Upper lobe of left lung (tissue), 6 donors: Measurements from ENCODE around the gene SOX5. TPM values are rescaled to one million over a fixed set of nuclear protein-coding genes. Genes with fewer than 3 reads are reported as not detected.

Source experiments
- ATAC-seq, 2 donors: fragments of 200-7000 bp; cut with Tn5 transposase; one replicate each; pipeline ENCODE4 v1.9.1; 2022; ENCODE audit warnings: mild to moderate bottlenecking in 2 of 2, moderate library complexity in 2 of 2; ENCODE audit not compliant: low FRiP score in 2 of 2
- DNase-seq, 2 donors: peaks; one replicate each; pipeline ENCODE4 v3.0.0-alpha.2; 2019 to 2020
- H3K27ac ChIP-seq, 4 donors: fragments of 200-600 bp; sonication (generic); one replicate each; pipeline ENCODE4 v1.5.1; 2016 to 2019
- H3K27me3 ChIP-seq, 4 donors: fragments of 200-600 bp; sonication (generic); one replicate each; pipeline ENCODE4 v1.5.1; 2017 to 2019
- H3K36me3 ChIP-seq, 4 donors: fragments of 200-600 bp; sonication (generic); one replicate each; pipeline ENCODE4 v1.5.1; 2016 to 2019
- H3K4me1 ChIP-seq, 4 donors: fragments of 200-600 bp; sonication (generic); one replicate each; pipeline ENCODE4 v1.5.1; 2018 to 2019
- H3K4me3 ChIP-seq, 4 donors: fragments of 200-600 bp; sonication (generic); one replicate each; pipeline ENCODE4 v1.5.1; 2017 to 2019; ENCODE audit warnings: mild to moderate bottlenecking in 2 of 4, moderate library complexity in 1 of 4
- H3K9me3 ChIP-seq, 4 donors: fragments of 200-600 bp; sonication (generic); one replicate each; pipeline ENCODE4 v1.5.1; 2018 to 2019
- CTCF ChIP-seq, 6 experiments: fragments of 450-650 bp in 4 of 6; fragments of 200-600 bp in 2 of 6; sonication (generic) in 2 of 6; IDR thresholded peaks; one replicate each; pipeline ENCODE4 v1.5.1; 2016 to 2019; ENCODE audit warnings: antibody characterized with exemption in 6 of 6
- EP300 ChIP-seq, 4 donors: sonication (generic); formaldehyde crosslinking; IDR thresholded peaks; one replicate each; pipeline ENCODE4 v1.5.1; 2017; ENCODE audit warnings: antibody characterized with exemption in 4 of 4, control low read depth in 2 of 4
- POLR2A ChIP-seq, 4 donors: fragments of 450-650 bp; IDR thresholded peaks; one replicate each; pipeline ENCODE4 v1.5.1; 2016 to 2017; ENCODE audit warnings: antibody characterized with exemption in 4 of 4, mild to moderate bottlenecking in 2 of 4
- POLR2AphosphoS5 ChIP-seq, 2 donors: sonication (generic); formaldehyde crosslinking; IDR thresholded peaks; one replicate each; pipeline ENCODE4 v1.5.1; 2017; ENCODE audit warnings: antibody characterized with exemption in 2 of 2
- WGBS, 2 donors: methylation state at CpG; one replicate each; pipeline ENCODE4 v1.1.5; 2017 to 2018; 5-methylcytosine and 5-hydroxymethylcytosine counted together
- total RNA-seq, 6 donors: library from RNA; depleted of rRNA in 4 of 6; stranded (reverse); fragments of >200 nt in 4 of 6; gene quantifications; one replicate each; pipeline versions ENCODE4 v1.1.0 to v1.2.1, GENCODE V29; 2016 to 2021
- donor health status: DM: no; HTN: no; CAD: no; lungs with moderate emphysema.
- donor health status: DM: no; HTN: yes; CAD: no; lungs with severe emphysema.

SOX5 gene
- total RNA-seq, 6 donors from 2014 or later: 9.6 to 31.4 (median 14.5) TPM

DNA sequence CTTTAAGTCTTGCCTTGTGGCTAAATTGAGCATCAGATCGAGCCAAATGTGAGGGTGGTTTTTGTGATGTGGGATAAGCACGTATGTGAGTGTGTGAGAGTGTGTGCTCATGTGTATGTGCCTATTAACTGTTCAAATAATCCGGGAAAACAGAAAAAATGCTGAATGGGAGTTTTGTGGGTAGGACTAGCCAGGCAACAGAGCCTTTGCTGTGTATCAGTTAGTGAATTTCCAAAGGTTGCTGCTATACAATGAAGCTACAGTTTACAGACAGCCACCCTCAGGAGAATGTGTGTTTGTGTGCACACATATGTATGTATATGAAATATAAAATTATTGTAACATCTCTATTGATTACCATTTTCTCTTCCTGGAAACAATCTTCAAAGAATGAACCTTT lies 154.0 kb downstream of the SOX5 start:
- WGBS, 2 donors: 64 to 67% methylated on average over 3 of the region's 3 CpGs
- no peaks in the 10 kb centered on the region for H3K9me3 ChIP-seq
- H3K4me3 ChIP-seq: no peak overlapping the region
- H3K36me3 ChIP-seq: no peaks in the 10 kb centered on the region
- no peak for DNase-seq
- ATAC-seq: no peak
- no peak overlapping the region for H3K27ac ChIP-seq
- H3K27me3 ChIP-seq: no peaks in the 10 kb centered on the region
- H3K4me1 ChIP-seq: no peaks in the 10 kb centered on the region
- TF ChIP-seq POLR2A (IDR thresholded peaks at IDR 0.05): no peak
- no peak for TF ChIP-seq EP300 (IDR thresholded peaks at IDR 0.05)
- TF ChIP-seq CTCF (IDR thresholded peaks at IDR 0.05): no peak
- no peak for TF ChIP-seq POLR2AphosphoS5 (IDR thresholded peaks at IDR 0.05)

DNA sequence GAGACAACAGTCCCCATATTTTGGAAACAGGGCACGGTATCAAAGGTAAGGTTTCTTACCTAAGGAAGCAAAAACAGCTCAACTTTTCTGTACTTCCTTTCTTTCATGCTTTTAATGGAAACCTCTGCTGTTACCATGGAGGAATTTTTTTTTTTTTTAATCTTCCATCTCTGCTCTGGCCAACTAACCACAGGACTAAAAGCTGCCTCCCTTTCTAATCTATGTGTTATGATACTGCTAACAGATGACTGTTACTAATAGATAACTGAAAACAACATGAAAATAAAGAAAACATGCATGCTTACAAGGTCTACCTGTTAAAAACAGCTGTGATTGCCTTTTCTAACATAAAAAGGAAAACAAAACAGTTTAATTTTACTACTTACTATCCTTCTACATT lies 168.4 kb downstream of the SOX5 start:
- no peak overlapping the region for H3K27ac ChIP-seq
- H3K36me3 ChIP-seq: no peaks in the 10 kb centered on the region
- no peak for DNase-seq
- no peaks in the 10 kb centered on the region for H3K4me1 ChIP-seq
- no peak for ATAC-seq
- TF ChIP-seq POLR2A (IDR thresholded peaks at IDR 0.05) (no peak), CTCF (IDR thresholded peaks at IDR 0.05) (no peak), POLR2AphosphoS5 (IDR thresholded peaks at IDR 0.05) (no peak), EP300 (IDR thresholded peaks at IDR 0.05) (no peak)
- no peaks in the 10 kb centered on the region for H3K27me3 ChIP-seq
- no peaks in the 10 kb centered on the region for H3K9me3 ChIP-seq
- H3K4me3 ChIP-seq: no peak overlapping the region
- 63 to 75% methylated on average over 1 of the region's 1 CpG for WGBS, 2 donors

- no peaks in the 10 kb centered on the region for H3K4me1 ChIP-seq
- no peaks in the 10 kb centered on the region for H3K27me3 ChIP-seq
- TF ChIP-seq EP300 (IDR thresholded peaks at IDR 0.05): no peak
- TF ChIP-seq POLR2A (IDR thresholded peaks at IDR 0.05): no peak
- H3K36me3 ChIP-seq: no peaks in the 10 kb centered on the region
- DNase-seq: no peak
- WGBS, 2 donors: 82 to 94% methylated on average over 2 of the region's 2 CpGs
- no peak overlapping the region for H3K27ac ChIP-seq
- ATAC-seq: no peak
- H3K4me3 ChIP-seq: no peak overlapping the region
- no peaks in the 10 kb centered on the region for H3K9me3 ChIP-seq
Observed at GRCh38 chr12:23775208-23775607, 174.3 kb downstream of the SOX5 start.

- no peaks in the 10 kb centered on the region for H3K36me3 ChIP-seq
- no peaks in the 10 kb centered on the region for H3K4me1 ChIP-seq
- no peaks in the 10 kb centered on the region for H3K27me3 ChIP-seq
- 62 to 79% methylated on average over 5 of the region's 5 CpGs for WGBS, 2 donors
- ATAC-seq (peak; percentile 22 to 57), DNase-seq (no peak)
- H3K9me3 ChIP-seq: no peaks in the 10 kb centered on the region
- no peak overlapping the region for H3K4me3 ChIP-seq
- TF ChIP-seq CTCF (IDR thresholded peaks at IDR 0.05): no peak
- TF ChIP-seq EP300 (IDR thresholded peaks at IDR 0.05): no peak
- no peak for TF ChIP-seq POLR2AphosphoS5 (IDR thresholded peaks at IDR 0.05)
- TF ChIP-seq POLR2A (IDR thresholded peaks at IDR 0.05): no peak
- no peak overlapping the region for H3K27ac ChIP-seq
Observed at GRCh38 chr12:23771240-23771949, 178.1 kb downstream of the SOX5 start.

DNA sequence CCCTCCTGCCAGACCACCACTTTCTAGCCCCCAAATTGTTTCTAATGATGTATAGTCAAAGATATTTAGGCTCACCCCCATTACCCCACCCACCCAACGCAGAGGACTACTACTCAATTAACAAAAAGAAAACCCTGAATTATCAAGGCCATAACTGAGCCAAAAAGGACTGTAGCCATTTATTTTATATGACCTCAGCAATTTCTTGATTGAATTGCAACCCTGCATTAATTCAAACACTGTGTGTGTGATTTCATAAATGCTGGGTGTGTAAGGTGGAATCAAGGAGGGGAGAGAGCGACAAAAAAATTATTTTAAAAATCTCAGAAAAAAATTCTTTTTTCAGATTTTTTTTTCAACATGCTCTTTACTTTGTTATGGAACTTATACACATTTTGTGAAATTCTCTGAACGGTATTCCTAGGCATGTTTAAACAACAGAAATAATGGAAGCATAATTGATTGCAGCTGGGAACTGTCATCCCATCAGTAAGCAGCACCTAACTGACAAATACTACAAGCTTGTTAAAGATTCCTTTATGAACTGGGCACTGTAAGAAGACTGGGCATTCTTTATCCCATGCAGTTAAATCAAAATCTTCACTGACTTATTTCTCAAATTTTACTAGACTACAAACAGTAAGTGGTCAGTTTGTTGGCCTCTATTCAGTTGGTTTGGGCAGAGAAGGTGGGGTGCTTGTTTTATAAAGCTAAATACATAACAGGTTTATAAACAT lies 179.1 kb downstream of the SOX5 start:
- Histone ChIP-seq H3K27ac (no peak overlapping the region), H3K27me3 (no peaks in the 10 kb centered on the region), H3K4me1 (no peaks in the 10 kb centered on the region), H3K9me3 (no peaks in the 10 kb centered on the region), H3K4me3 (no peak overlapping the region), H3K36me3 (no peaks in the 10 kb centered on the region)
- ATAC-seq: no peak
- no peak for DNase-seq
- WGBS, 2 donors: 77 to 82% methylated on average over 3 of the region's 3 CpGs
- TF ChIP-seq POLR2A (IDR thresholded peaks at IDR 0.05): no peak
- TF ChIP-seq CTCF (IDR thresholded peaks at IDR 0.05): no peak
- TF ChIP-seq POLR2AphosphoS5 (IDR thresholded peaks at IDR 0.05): no peak
- TF ChIP-seq EP300 (IDR thresholded peaks at IDR 0.05): no peak
